Prostate gland (tissue), 2 donors: Measurements from ENCODE around the gene PPP3R2. TPM values are rescaled to one million over a fixed set of nuclear protein-coding genes. Genes with fewer than 3 reads are reported as not detected.

ENCODE experiments used
- DNase-seq: peaks from one replicate; pipeline ENCODE4 v3.0.0-alpha.2; 2019; ENCODE audit warnings: low spot score
- H3K27ac ChIP-seq, 2 donors: fragments of 200-600 bp; sonication (generic); 2 replicates each; pipeline ENCODE4 v1.5.1; 2017 to 2019
- H3K27me3 ChIP-seq: fragments of 200-600 bp; sonication (generic); replicated peaks from 2 replicates; pipeline ENCODE4 v1.5.1; 2019; ENCODE audit not compliant: insufficient read depth
- H3K36me3 ChIP-seq, 2 donors: fragments of 200-600 bp; sonication (generic); 1 replicate in 1 of 2; 2 replicates in 1 of 2; pipeline versions ENCODE4 v1.5.1 to v1.8.1; 2017 to 2019
- H3K4me1 ChIP-seq: fragments of 200-600 bp; sonication (generic); replicated peaks from 2 replicates; pipeline ENCODE4 v1.5.1; 2019
- H3K4me3 ChIP-seq, 2 donors: fragments of 200-600 bp; sonication (generic); 2 replicates each; pipeline ENCODE4 v1.5.1; 2017 to 2019
- H3K9me3 ChIP-seq: fragments of 200-600 bp; sonication (generic); 2 replicates; pipeline ENCODE4 v1.5.1; 2017
- CTCF ChIP-seq, 4 experiments: fragments of 200-600 bp in 2 of 4; fragments of 450-650 bp in 2 of 4; sonication (generic) in 2 of 4; IDR thresholded peaks; 1 replicate in 3 of 4; 2 replicates in 1 of 4; pipeline ENCODE4 v1.5.1; 2016 to 2019; ENCODE audit warnings: antibody characterized with exemption in 4 of 4, mild to moderate bottlenecking in 2 of 4, moderate library complexity in 2 of 4
- POLR2A ChIP-seq: fragments of 450-650 bp; IDR thresholded peaks from one replicate; pipeline ENCODE4 v1.6.1; 2016; ENCODE audit warnings: antibody characterized with exemption, mild to moderate bottlenecking
- POLR2AphosphoS5 ChIP-seq: sonication (generic); formaldehyde crosslinking; IDR thresholded peaks from one replicate; pipeline ENCODE4 v1.6.1; 2017; ENCODE audit warnings: antibody characterized with exemption
- WGBS: methylation state at CpG from one replicate; pipeline ENCODE4 v1.1.5; 2018; 5-methylcytosine and 5-hydroxymethylcytosine counted together
- intact Hi-C: fragments of 100-400 bp; cut with DNase I; formaldehyde crosslinking; loops from one replicate; pipeline ENCODE4 v1.14.2; 2022
- total RNA-seq, 2 donors: library from RNA; depleted of rRNA; stranded (reverse); fragments of >200 nt; gene quantifications; one replicate each; pipeline ENCODE4 v1.1.0, GENCODE V29; 2016

PPP3R2 gene
- total RNA-seq, 2 donors from 2014 or later: 3.3 TPM; not detected in 1

- no peak for TF ChIP-seq POLR2A
- TF ChIP-seq CTCF (IDR thresholded peaks at IDR 0.05): no peak
- no peak for TF ChIP-seq POLR2AphosphoS5
- Histone ChIP-seq H3K4me1 (no peaks in the 10 kb centered on the region), H3K4me3 (no peak overlapping the region), H3K9me3 (no peaks in the 10 kb centered on the region), H3K36me3 (no peaks in the 10 kb centered on the region), H3K27me3 (no peaks in the 10 kb centered on the region), H3K27ac (no peak overlapping the region)
- DNase-seq: no peak
- intact Hi-C loops: no loop called here
- WGBS: 63% methylated on average over 4 of the region's 4 CpGs
Measured at GRCh38 chr9:101634741-101635409, 40.1 kb upstream of the PPP3R2 start.

- 93% methylated on average over 1 of the region's 1 CpG for WGBS
Measured at GRCh38 chr9:101632611-101633010, 37.8 kb upstream of the PPP3R2 start.

GRCh38 chr9:101631892-101632291, 37.1 kb upstream of the PPP3R2 start:
- no peak for TF ChIP-seq CTCF (IDR thresholded peaks at IDR 0.05)
- no peak for TF ChIP-seq POLR2AphosphoS5
- TF ChIP-seq POLR2A: no peak
- WGBS: 64% methylated on average over 2 of the region's 2 CpGs
- DNase-seq: no peak
- Histone ChIP-seq H3K36me3 (no peaks in the 10 kb centered on the region), H3K9me3 (no peaks in the 10 kb centered on the region), H3K27ac (no peak overlapping the region), H3K4me3 (no peak overlapping the region), H3K4me1 (no peaks in the 10 kb centered on the region), H3K27me3 (no peaks in the 10 kb centered on the region)
- intact Hi-C loops: no loop called here

More at GRCh38 chr9:101632611-101633010, 37.8 kb upstream of the PPP3R2 start:
- no peaks in the 10 kb centered on the region for H3K36me3 ChIP-seq
- H3K4me3 ChIP-seq: no peak overlapping the region
- no peak for TF ChIP-seq POLR2AphosphoS5
- H3K27ac ChIP-seq: no peak overlapping the region
- no peaks in the 10 kb centered on the region for H3K4me1 ChIP-seq
- H3K27me3 ChIP-seq: no peaks in the 10 kb centered on the region
- H3K9me3 ChIP-seq: no peaks in the 10 kb centered on the region
- intact Hi-C loops: no loop called here
- no peak for DNase-seq

- no peak for TF ChIP-seq POLR2A
- TF ChIP-seq POLR2AphosphoS5: no peak
- no peak for TF ChIP-seq CTCF (IDR thresholded peaks at IDR 0.05)
- Histone ChIP-seq H3K27me3 (no peaks in the 10 kb centered on the region), H3K9me3 (no peaks in the 10 kb centered on the region), H3K27ac (no peak overlapping the region), H3K36me3 (no peaks in the 10 kb centered on the region), H3K4me1 (no peaks in the 10 kb centered on the region), H3K4me3 (no peak overlapping the region)
- no peak for DNase-seq
- WGBS: 87% methylated on average over 5 of the region's 5 CpGs
- intact Hi-C loops: no loop called here
Measured at GRCh38 chr9:101629636-101630035, 34.9 kb upstream of the PPP3R2 start.

GRCh38 chr9:101628173-101628572, 33.4 kb upstream of the PPP3R2 start:
- H3K36me3 ChIP-seq: no peaks in the 10 kb centered on the region
- DNase-seq: no peak
- 72% methylated on average over 4 of the region's 4 CpGs for WGBS
- no peak overlapping the region for H3K4me3 ChIP-seq
- no peaks in the 10 kb centered on the region for H3K9me3 ChIP-seq
- TF ChIP-seq POLR2AphosphoS5: no peak
- no peak for TF ChIP-seq POLR2A
- no peak for TF ChIP-seq CTCF (IDR thresholded peaks at IDR 0.05)
- H3K4me1 ChIP-seq: no peaks in the 10 kb centered on the region
- H3K27me3 ChIP-seq: no peaks in the 10 kb centered on the region
- intact Hi-C loops: no loop called here
- H3K27ac ChIP-seq: no peak overlapping the region
